SU-DHL-6 (cell line): Measurements from ENCODE around the gene CLEC9A.

ENCODE experiments used
- CTCF ChIP-seq: fragments of 200-600 bp; sonication (generic); IDR thresholded peaks from one replicate; pipeline ENCODE4 v1.5.1; 2017; ENCODE audit warnings: antibody characterized with exemption, mild to moderate bottlenecking, low read length, moderate library complexity; ENCODE audit not compliant: insufficient read depth, poor library complexity, severe bottlenecking
- EZH2phosphoT487 ChIP-seq: fragments of 200-600 bp; sonication (generic), shearing (Covaris generic); conservative IDR thresholded peaks from 2 replicates; pipeline ENCODE4 v1.6.1; 2018; ENCODE audit warnings: mild to moderate bottlenecking, antibody characterized with exemption, low read length, moderate library complexity, mixed read lengths

- TF ChIP-seq CTCF (no peak), EZH2phosphoT487 (no peak)
These were observed 11.7 kb downstream of the CLEC9A start for GRCh38 chr12:10042167-10042566.
